Measurements from ENCODE around the gene PDZK1IP1.

DNA sequence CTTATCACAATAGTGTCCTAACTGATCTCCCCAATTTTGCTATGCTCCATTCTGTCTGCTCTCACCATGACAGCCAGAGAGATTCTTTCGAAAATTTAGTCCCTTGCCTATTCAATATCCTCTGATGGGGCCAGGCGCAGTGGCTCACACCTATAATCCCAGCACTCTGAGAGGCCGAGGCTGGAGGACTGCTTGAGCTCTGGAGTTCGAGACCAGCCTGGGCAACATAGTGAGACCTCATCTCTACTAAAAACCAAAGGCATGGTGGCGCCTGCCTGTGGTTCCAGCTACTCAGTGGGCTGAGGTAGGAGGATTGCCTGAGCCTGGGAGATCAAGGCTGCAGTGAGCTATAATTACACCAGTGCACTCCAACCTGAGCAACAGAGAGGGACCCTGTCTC lies 16.1 kb upstream of the PDZK1IP1 start:
- TF ChIP-seq RAD21 (conservative IDR thresholded peaks at IDR 0.05) (no peak), CTCF (IDR thresholded peaks at IDR 0.05; ENCODE audit: poor library complexity, severe bottlenecking) (no peak), EP300 (conservative IDR thresholded peaks at IDR 0.05; ENCODE audit: poor library complexity, severe bottlenecking) (no peak), EZH2 (IDR thresholded peaks at IDR 0.05; ENCODE audit: borderline replicate concordance, insufficient read depth, low read length, poor library complexity, severe bottlenecking) (no peak)

Data from neural cell (in vitro differentiated cells).